Tibial nerve (tissue), 4 donors: ENCODE measurements around the gene KCNMA1. TPM values are rescaled to one million over a fixed set of nuclear protein-coding genes. Genes with fewer than 3 reads are reported as not detected.

Experiments used
- DNase-seq, 2 donors: peaks; one replicate each; pipeline ENCODE4 v3.0.0-alpha.2; 2019; ENCODE audit warnings: low spot score in 2 of 2
- H3K27ac ChIP-seq, 4 donors: fragments of 200-600 bp; sonication (generic) in 3 of 4; one replicate each; pipeline ENCODE4 v1.5.1; 2017 to 2019; ENCODE audit warnings: mild to moderate bottlenecking in 1 of 4
- H3K27me3 ChIP-seq, 2 donors: fragments of 200-600 bp; sonication (generic) in 1 of 2; one replicate each; pipeline versions ENCODE4 v1.5.1 to v1.6.0; 2017 to 2019
- H3K36me3 ChIP-seq, 3 donors: fragments of 200-600 bp; sonication (generic); one replicate each; pipeline ENCODE4 v1.5.1; 2018 to 2019
- H3K4me1 ChIP-seq, 4 donors: fragments of 200-600 bp; sonication (generic) in 3 of 4; one replicate each; pipeline ENCODE4 v1.5.1; 2017 to 2019
- H3K4me3 ChIP-seq, 4 donors: fragments of 200-600 bp; sonication (generic) in 3 of 4; one replicate each; pipeline ENCODE4 v1.5.1; 2017 to 2019; ENCODE audit warnings: mild to moderate bottlenecking in 1 of 4, moderate library complexity in 1 of 4
- H3K9me3 ChIP-seq, 4 donors: fragments of 200-600 bp; sonication (generic) in 3 of 4; one replicate each; pipeline ENCODE4 v1.5.1; 2017 to 2019
- CTCF ChIP-seq, 5 experiments: fragments of 200-600 bp in 3 of 5; fragments of 450-650 bp in 2 of 5; sonication (generic) in 3 of 5; IDR thresholded peaks; one replicate each; pipeline ENCODE4 v1.5.1; 2016 to 2019; ENCODE audit warnings: antibody characterized with exemption in 5 of 5, mild to moderate bottlenecking in 3 of 5, moderate library complexity in 2 of 5
- EP300 ChIP-seq, 2 donors: sonication (generic); formaldehyde crosslinking; IDR thresholded peaks; one replicate each; pipeline ENCODE4 v1.6.1; 2017; ENCODE audit warnings: antibody characterized with exemption in 2 of 2, mild to moderate bottlenecking in 1 of 2
- POLR2A ChIP-seq, 2 donors: fragments of 450-650 bp; IDR thresholded peaks; one replicate each; pipeline ENCODE4 v1.6.1; 2017; ENCODE audit warnings: antibody characterized with exemption in 2 of 2, mild to moderate bottlenecking in 2 of 2, moderate library complexity in 2 of 2
- WGBS, 2 donors: methylation state at CpG; one replicate each; pipeline ENCODE4 v1.1.5; 2018; 5-methylcytosine and 5-hydroxymethylcytosine counted together
- total RNA-seq, 4 donors: library from RNA; depleted of rRNA; stranded (reverse); fragments of >200 nt; gene quantifications; one replicate each; pipeline ENCODE4 v1.1.0, GENCODE V29; 2016

The KCNMA1 gene
- total RNA-seq, 4 donors from 2014 or later: 10.2 to 19.9 (median 13.7) TPM

- WGBS, 2 donors: 79 to 82% methylated on average over 7 to 8 of the region's 8 CpGs
- H3K27me3 ChIP-seq: no peaks in the 10 kb centered on the region
- no peak for TF ChIP-seq EP300 (IDR thresholded peaks at IDR 0.05)
- TF ChIP-seq CTCF (IDR thresholded peaks at IDR 0.05): no peak
- no peak for TF ChIP-seq POLR2A (IDR thresholded peaks at IDR 0.05)
- no peaks in the 10 kb centered on the region for H3K4me1 ChIP-seq
- no peak for DNase-seq
- H3K4me3 ChIP-seq: no peak overlapping the region
- peaks cover 0 to 12% (median 0%) of the 10 kb centered on the region in 4 donors for H3K9me3 ChIP-seq
- no peak overlapping the region for H3K27ac ChIP-seq
- no peaks in the 10 kb centered on the region for H3K36me3 ChIP-seq
Observed at GRCh38 chr10:77649333-77650331, 12.0 kb upstream of the KCNMA1 start.

GRCh38 chr10:77648472-77648871 is 10.9 kb upstream of the KCNMA1 start:
- H3K27me3 ChIP-seq: no peaks in the 10 kb centered on the region
- no peak for DNase-seq
- H3K9me3 ChIP-seq: peaks cover 0 to 16% (median 0%) of the 10 kb centered on the region in 4 donors
- no peaks in the 10 kb centered on the region for H3K4me1 ChIP-seq
- no peak overlapping the region for H3K4me3 ChIP-seq
- H3K27ac ChIP-seq: no peak overlapping the region
- no peaks in the 10 kb centered on the region for H3K36me3 ChIP-seq
- no peak for TF ChIP-seq POLR2A (IDR thresholded peaks at IDR 0.05)
- TF ChIP-seq CTCF (IDR thresholded peaks at IDR 0.05): no peak
- TF ChIP-seq EP300 (IDR thresholded peaks at IDR 0.05): no peak
- WGBS, 2 donors: 83 to 88% methylated on average over 1 of the region's 1 CpG

- DNase-seq: no peak
- Histone ChIP-seq H3K36me3 (no peaks in the 10 kb centered on the region), H3K4me3 (no peak overlapping the region), H3K4me1 (no peaks in the 10 kb centered on the region), H3K9me3 (peaks cover 0 to 9% (median 0%) of the 10 kb centered on the region in 4 donors), H3K27me3 (no peaks in the 10 kb centered on the region), H3K27ac (no peak overlapping the region)
- 93 to 96% methylated on average over 4 of the region's 4 CpGs for WGBS, 2 donors
- TF ChIP-seq EP300 (IDR thresholded peaks at IDR 0.05) (no peak), CTCF (IDR thresholded peaks at IDR 0.05) (no peak), POLR2A (IDR thresholded peaks at IDR 0.05) (no peak)
Observed at GRCh38 chr10:77647543-77648293, 10.1 kb upstream of the KCNMA1 start.

GRCh38 chr10:77644557-77645243 is 7.1 kb upstream of the KCNMA1 start:
- Histone ChIP-seq H3K4me1 (peaks cover 0 to 10% (median 0%) of the 10 kb centered on the region in 4 donors), H3K27ac (no peak overlapping the region), H3K36me3 (no peaks in the 10 kb centered on the region), H3K4me3 (no peak overlapping the region), H3K27me3 (peaks cover 0 to 10% of the 10 kb centered on the region in 2 donors), H3K9me3 (peaks cover 0 to 5% (median 0%) of the 10 kb centered on the region in 4 donors)
- 80 to 81% methylated on average over 4 of the region's 4 CpGs for WGBS, 2 donors
- no peak for DNase-seq
- TF ChIP-seq POLR2A (IDR thresholded peaks at IDR 0.05) (no peak), CTCF (IDR thresholded peaks at IDR 0.05) (no peak), EP300 (IDR thresholded peaks at IDR 0.05) (no peak)
